HepG2 (cell line): ENCODE results near the gene RBBP8NL. TPM values are rescaled to one million over a fixed set of nuclear protein-coding genes. Genes with fewer than 3 reads are reported as not detected.

Experiments
- BHLHE40 ChIP-seq: IDR thresholded peaks from 2 replicates; pipeline ENCODE4 v1.6.1; 2011; ENCODE audit warnings: low read length, improper control_type of control experiment
- KDM1A ChIP-seq: IDR thresholded peaks from 2 replicates; pipeline ENCODE4 v1.6.1; 2016; ENCODE audit warnings: missing compliant biosample characterization
- POGZ ChIP-seq: sonication (generic); formaldehyde crosslinking; IDR thresholded peaks from 2 replicates; pipeline ENCODE4 v1.4.0; 2020; ENCODE audit warnings: mild to moderate bottlenecking, missing genetic modification reagents
- SMAD9 ChIP-seq: sonication (generic); formaldehyde crosslinking; IDR thresholded peaks from 2 replicates; pipeline ENCODE4 v1.5.1; 2020; ENCODE audit warnings: mild to moderate bottlenecking, missing genetic modification reagents
- ZFP36L2 ChIP-seq: sonication (generic); formaldehyde crosslinking; IDR thresholded peaks from 2 replicates; pipeline ENCODE4 v1.4.0; 2020; ENCODE audit warnings: missing genetic modification reagents
- ZNF670 ChIP-seq: sonication (generic); formaldehyde crosslinking; IDR thresholded peaks from 2 replicates; pipeline ENCODE4 v1.8.0; 2022; ENCODE audit warnings: mild to moderate bottlenecking, missing genetic modification reagents, borderline replicate concordance
- ZNF75D ChIP-seq: sonication (generic); formaldehyde crosslinking; IDR thresholded peaks from 2 replicates; pipeline ENCODE4 v1.8.1; 2023; ENCODE audit warnings: missing genetic modification reagents, mild to moderate bottlenecking, borderline replicate concordance
- ZNF781 ChIP-seq: sonication (generic); formaldehyde crosslinking; IDR thresholded peaks from 2 replicates; pipeline ENCODE4 v1.5.1; 2020; ENCODE audit warnings: borderline replicate concordance, mild to moderate bottlenecking, missing genetic modification reagents; ENCODE audit errors: not compliant biosample characterization
- ZZZ3 ChIP-seq: sonication (generic); formaldehyde crosslinking; IDR thresholded peaks from 2 replicates; pipeline ENCODE4 v1.4.0; 2020; ENCODE audit warnings: missing genetic modification reagents, mild to moderate bottlenecking, borderline replicate concordance
- polyA plus RNA-seq, 8 experiments: library from polyadenylated mRNA; depleted of rRNA in 3 of 8; stranded (reverse) in 7 of 8; unstranded in 1 of 8; fragments of >200 nt; fragmentation: Illumina TruSeq in 4 of 8; extraction: Trizol in 4 of 8; gene quantifications; 2 replicates each; pipeline versions ENCODE4 v1.2.1 to v1.2.3, GENCODE V29; 2011 to 2016; ENCODE audit warnings: low read depth in 4 of 8, missing spikeins in 1 of 8, mixed read lengths in 1 of 8; ENCODE audit not compliant: insufficient read depth in 1 of 8
- total RNA-seq, 5 experiments: library from RNA; depleted of rRNA; stranded (reverse); fragments of >200 nt; fragmentation: Illumina TruSeq; extraction: Trizol; gene quantifications; 2 replicates each; pipeline ENCODE4 v1.2.3, GENCODE V29; 2016; ENCODE audit warnings: low read depth in 1 of 5
- TF ChIP-seq, protein P1 (sequence below): sonication (generic); formaldehyde crosslinking; conservative IDR thresholded peaks from 2 replicates; pipeline ENCODE4 v1.8.1; 2023; ENCODE audit warnings: missing genetic modification reagents
- TF ChIP-seq, protein P2 (sequence below): sonication (generic); formaldehyde crosslinking; IDR thresholded peaks from 2 replicates; pipeline ENCODE4 v1.9.0; 2021; ENCODE audit warnings: mild to moderate bottlenecking, missing genetic modification reagents
- TF ChIP-seq, protein P3 (sequence below): sonication (generic); formaldehyde crosslinking; IDR thresholded peaks from 2 replicates; pipeline ENCODE4 v1.8.1; 2023; ENCODE audit warnings: mild to moderate bottlenecking, missing genetic modification reagents
- TF ChIP-seq, protein P4 (sequence below): sonication (generic); formaldehyde crosslinking; IDR thresholded peaks from 2 replicates; pipeline ENCODE4 v1.5.1; 2020; ENCODE audit warnings: mild to moderate bottlenecking, missing genetic modification reagents, moderate library complexity
- TF ChIP-seq, protein P5 (sequence below): IDR thresholded peaks from 2 replicates; pipeline ENCODE4 v1.6.1; 2012; ENCODE audit warnings: low read depth, low read length, improper control_type of control experiment

The RBBP8NL gene
- total and polyA plus RNA-seq, 2 of the 13 experiments (the other 11 are each of a cell fraction or from before 2014, with no cell fraction given): 0.69 to 0.86 TPM

DNA sequence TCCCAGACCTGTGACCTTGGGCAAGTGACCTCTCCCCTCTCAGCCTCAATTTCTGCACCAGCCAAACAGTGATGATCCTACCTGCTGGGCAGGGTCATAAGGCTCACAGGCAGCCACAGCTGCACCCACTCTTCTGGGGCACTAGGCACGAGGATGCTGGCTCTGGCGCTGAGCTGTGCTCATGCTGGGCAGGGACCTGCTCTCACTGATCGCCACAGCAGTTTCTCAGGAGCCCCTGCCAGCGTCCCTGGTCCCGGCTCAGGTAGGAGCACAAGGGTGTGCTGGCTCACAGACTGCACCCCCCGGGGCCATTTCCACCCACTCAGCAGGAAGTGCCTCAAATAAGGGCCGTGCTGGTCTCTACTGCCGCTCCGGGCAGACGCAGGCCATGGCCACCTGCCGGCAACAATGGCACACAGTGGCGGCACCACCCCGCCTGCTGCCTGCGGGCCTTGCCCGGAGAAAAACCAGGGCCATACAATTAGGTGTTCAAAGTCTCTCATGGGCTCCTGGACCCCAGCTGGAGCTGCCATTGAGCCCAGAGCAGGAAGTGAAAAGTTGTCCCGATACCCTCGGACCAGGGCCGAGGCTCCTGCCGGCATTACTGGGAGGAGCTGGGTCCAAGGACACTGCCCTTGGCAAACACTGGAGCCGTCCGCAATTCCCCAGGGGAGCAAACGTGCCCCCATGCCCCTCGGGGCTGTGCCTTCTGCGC is 15.7 kb downstream of the RBBP8NL start (continued):
- peak; percentile 70 for TF ChIP-seq ZZZ3
- TF ChIP-seq KDM1A: no peak
- no peak for TF ChIP-seq ZNF75D (CRISPR knock-in tag)
- no peak for TF ChIP-seq POGZ (CRISPR knock-in tag)
- TF ChIP-seq BHLHE40: no peak
- no peak for TF ChIP-seq ZNF781 (CRISPR knock-in tag)
- TF ChIP-seq, protein P1, sequence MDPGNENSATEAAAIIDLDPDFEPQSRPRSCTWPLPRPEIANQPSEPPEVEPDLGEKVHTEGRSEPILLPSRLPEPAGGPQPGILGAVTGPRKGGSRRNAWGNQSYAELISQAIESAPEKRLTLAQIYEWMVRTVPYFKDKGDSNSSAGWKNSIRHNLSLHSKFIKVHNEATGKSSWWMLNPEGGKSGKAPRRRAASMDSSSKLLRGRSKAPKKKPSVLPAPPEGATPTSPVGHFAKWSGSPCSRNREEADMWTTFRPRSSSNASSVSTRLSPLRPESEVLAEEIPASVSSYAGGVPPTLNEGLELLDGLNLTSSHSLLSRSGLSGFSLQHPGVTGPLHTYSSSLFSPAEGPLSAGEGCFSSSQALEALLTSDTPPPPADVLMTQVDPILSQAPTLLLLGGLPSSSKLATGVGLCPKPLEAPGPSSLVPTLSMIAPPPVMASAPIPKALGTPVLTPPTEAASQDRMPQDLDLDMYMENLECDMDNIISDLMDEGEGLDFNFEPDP (CRISPR knock-in tag): no peak
- TF ChIP-seq, protein P2, sequence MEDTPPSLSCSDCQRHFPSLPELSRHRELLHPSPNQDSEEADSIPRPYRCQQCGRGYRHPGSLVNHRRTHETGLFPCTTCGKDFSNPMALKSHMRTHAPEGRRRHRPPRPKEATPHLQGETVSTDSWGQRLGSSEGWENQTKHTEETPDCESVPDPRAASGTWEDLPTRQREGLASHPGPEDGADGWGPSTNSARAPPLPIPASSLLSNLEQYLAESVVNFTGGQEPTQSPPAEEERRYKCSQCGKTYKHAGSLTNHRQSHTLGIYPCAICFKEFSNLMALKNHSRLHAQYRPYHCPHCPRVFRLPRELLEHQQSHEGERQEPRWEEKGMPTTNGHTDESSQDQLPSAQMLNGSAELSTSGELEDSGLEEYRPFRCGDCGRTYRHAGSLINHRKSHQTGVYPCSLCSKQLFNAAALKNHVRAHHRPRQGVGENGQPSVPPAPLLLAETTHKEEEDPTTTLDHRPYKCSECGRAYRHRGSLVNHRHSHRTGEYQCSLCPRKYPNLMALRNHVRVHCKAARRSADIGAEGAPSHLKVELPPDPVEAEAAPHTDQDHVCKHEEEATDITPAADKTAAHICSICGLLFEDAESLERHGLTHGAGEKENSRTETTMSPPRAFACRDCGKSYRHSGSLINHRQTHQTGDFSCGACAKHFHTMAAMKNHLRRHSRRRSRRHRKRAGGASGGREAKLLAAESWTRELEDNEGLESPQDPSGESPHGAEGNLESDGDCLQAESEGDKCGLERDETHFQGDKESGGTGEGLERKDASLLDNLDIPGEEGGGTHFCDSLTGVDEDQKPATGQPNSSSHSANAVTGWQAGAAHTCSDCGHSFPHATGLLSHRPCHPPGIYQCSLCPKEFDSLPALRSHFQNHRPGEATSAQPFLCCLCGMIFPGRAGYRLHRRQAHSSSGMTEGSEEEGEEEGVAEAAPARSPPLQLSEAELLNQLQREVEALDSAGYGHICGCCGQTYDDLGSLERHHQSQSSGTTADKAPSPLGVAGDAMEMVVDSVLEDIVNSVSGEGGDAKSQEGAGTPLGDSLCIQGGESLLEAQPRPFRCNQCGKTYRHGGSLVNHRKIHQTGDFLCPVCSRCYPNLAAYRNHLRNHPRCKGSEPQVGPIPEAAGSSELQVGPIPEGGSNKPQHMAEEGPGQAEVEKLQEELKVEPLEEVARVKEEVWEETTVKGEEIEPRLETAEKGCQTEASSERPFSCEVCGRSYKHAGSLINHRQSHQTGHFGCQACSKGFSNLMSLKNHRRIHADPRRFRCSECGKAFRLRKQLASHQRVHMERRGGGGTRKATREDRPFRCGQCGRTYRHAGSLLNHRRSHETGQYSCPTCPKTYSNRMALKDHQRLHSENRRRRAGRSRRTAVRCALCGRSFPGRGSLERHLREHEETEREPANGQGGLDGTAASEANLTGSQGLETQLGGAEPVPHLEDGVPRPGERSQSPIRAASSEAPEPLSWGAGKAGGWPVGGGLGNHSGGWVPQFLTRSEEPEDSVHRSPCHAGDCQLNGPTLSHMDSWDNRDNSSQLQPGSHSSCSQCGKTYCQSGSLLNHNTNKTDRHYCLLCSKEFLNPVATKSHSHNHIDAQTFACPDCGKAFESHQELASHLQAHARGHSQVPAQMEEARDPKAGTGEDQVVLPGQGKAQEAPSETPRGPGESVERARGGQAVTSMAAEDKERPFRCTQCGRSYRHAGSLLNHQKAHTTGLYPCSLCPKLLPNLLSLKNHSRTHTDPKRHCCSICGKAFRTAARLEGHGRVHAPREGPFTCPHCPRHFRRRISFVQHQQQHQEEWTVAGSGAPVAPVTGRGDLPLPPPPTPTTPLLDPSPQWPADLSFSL (CRISPR knock-in tag): 0 out of 2 replicates have a peak, but pooled peaks have one; percentile 53
- TF ChIP-seq, protein P3, sequence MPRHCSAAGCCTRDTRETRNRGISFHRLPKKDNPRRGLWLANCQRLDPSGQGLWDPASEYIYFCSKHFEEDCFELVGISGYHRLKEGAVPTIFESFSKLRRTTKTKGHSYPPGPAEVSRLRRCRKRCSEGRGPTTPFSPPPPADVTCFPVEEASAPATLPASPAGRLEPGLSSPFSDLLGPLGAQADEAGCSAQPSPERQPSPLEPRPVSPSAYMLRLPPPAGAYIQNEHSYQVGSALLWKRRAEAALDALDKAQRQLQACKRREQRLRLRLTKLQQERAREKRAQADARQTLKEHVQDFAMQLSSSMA: peak; percentile 70; the same call in 1 of the 2 replicates
- no peak for TF ChIP-seq ZNF670
- TF ChIP-seq, protein P4, sequence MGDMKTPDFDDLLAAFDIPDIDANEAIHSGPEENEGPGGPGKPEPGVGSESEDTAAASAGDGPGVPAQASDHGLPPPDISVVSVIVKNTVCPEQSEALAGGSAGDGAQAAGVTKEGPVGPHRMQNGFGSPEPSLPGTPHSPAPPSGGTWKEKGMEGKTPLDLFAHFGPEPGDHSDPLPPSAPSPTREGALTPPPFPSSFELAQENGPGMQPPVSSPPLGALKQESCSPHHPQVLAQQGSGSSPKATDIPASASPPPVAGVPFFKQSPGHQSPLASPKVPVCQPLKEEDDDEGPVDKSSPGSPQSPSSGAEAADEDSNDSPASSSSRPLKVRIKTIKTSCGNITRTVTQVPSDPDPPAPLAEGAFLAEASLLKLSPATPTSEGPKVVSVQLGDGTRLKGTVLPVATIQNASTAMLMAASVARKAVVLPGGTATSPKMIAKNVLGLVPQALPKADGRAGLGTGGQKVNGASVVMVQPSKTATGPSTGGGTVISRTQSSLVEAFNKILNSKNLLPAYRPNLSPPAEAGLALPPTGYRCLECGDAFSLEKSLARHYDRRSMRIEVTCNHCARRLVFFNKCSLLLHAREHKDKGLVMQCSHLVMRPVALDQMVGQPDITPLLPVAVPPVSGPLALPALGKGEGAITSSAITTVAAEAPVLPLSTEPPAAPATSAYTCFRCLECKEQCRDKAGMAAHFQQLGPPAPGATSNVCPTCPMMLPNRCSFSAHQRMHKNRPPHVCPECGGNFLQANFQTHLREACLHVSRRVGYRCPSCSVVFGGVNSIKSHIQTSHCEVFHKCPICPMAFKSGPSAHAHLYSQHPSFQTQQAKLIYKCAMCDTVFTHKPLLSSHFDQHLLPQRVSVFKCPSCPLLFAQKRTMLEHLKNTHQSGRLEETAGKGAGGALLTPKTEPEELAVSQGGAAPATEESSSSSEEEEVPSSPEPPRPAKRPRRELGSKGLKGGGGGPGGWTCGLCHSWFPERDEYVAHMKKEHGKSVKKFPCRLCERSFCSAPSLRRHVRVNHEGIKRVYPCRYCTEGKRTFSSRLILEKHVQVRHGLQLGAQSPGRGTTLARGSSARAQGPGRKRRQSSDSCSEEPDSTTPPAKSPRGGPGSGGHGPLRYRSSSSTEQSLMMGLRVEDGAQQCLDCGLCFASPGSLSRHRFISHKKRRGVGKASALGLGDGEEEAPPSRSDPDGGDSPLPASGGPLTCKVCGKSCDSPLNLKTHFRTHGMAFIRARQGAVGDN (CRISPR knock-in tag): peak; percentile 91
- TF ChIP-seq SMAD9: no peak
- TF ChIP-seq, protein P5, sequence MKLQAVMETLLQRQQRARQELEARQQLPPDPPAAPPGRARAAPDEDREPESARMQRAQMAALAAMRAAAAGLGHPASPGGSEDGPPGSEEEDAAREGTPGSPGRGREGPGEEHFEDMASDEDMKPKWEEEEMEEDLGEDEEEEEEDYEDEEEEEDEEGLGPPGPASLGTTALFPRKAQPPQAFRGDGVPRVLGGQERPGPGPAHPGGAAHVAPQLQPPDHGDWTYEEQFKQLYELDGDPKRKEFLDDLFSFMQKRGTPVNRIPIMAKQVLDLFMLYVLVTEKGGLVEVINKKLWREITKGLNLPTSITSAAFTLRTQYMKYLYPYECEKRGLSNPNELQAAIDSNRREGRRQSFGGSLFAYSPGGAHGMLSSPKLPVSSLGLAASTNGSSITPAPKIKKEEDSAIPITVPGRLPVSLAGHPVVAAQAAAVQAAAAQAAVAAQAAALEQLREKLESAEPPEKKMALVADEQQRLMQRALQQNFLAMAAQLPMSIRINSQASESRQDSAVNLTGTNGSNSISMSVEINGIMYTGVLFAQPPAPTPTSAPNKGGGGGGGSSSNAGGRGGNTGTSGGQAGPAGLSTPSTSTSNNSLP: no peak
- no peak for TF ChIP-seq ZFP36L2 (CRISPR knock-in tag)
